Stimulated activated CD8-positive, alpha-beta memory T cell treated with anti-CD3 and anti-CD28 coated beads, Interleukin-4, amount 100 ng/mL, for 24 hours (primary cell): ENCODE data around the gene STMN1.
A peak's percentile ranks its signal among the peaks of the same experiment; 100 is the strongest.

Source experiments
- DNase-seq: peaks from one replicate; pipeline ENCODE4 v3.0.0-alpha.2; 2020; ENCODE audit warnings: low read depth

Gene STMN1

DNA sequence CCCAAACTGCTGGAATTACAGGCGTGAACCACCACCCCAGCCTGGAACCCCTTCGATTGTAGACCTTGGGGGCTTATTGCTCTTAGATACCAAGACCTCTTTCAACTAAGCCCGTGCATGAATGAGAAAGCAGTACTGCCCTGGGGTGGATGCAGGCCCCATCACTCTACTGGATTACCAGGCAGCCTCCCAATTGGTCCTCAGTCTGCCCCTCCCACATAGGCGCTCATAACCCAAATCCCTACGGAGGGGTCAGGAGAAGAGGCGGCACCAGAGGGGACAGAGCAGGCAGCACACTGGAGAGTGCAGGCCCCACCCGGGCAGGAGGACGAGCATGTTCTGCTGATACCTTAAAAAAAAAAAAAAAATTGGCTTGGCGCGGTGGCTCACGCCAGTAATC lies 12.4 kb upstream of the STMN1 start:
- DNase-seq, result no peak

DNA sequence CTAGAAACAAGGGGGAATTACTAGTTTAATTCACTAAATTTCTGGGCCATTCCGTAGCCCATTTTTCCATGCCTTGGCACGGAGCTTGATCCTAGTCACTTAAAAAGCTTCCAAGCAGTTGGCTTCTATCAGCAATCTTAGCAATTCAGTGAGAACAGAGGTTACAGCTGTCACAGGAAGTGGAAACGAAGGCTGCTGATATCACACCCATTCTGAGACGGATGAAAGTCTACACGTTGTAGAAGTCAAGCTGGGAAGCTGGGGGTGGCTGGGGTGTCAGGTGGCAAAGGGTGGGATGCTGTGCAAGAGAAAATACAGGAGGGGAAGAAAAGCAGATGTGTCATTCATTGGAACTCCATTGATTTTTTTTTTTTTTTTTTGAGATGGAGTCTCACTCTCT lies 11.8 kb upstream of the STMN1 start:
- peak; percentile 8 for DNase-seq

DNA sequence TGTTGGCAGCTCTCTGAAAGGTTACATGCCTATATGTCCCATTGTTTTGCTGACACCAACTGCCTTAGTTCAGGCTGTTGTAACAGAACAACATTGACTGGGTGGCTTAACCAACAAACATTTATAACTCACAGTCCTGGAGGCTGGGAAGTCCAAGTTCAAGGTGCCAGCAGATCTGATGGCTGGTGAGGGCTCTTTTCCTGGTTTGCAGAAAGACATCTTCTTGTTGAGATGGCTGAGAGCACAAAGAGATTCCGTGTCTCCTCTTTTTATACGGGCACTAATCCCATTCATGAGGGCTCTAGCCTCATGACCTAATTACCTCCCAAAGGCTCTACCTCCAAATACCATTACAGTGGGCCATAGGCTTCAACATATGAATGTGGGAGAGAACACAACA lies 10.2 kb upstream of the STMN1 start:
- no peak for DNase-seq

DNA sequence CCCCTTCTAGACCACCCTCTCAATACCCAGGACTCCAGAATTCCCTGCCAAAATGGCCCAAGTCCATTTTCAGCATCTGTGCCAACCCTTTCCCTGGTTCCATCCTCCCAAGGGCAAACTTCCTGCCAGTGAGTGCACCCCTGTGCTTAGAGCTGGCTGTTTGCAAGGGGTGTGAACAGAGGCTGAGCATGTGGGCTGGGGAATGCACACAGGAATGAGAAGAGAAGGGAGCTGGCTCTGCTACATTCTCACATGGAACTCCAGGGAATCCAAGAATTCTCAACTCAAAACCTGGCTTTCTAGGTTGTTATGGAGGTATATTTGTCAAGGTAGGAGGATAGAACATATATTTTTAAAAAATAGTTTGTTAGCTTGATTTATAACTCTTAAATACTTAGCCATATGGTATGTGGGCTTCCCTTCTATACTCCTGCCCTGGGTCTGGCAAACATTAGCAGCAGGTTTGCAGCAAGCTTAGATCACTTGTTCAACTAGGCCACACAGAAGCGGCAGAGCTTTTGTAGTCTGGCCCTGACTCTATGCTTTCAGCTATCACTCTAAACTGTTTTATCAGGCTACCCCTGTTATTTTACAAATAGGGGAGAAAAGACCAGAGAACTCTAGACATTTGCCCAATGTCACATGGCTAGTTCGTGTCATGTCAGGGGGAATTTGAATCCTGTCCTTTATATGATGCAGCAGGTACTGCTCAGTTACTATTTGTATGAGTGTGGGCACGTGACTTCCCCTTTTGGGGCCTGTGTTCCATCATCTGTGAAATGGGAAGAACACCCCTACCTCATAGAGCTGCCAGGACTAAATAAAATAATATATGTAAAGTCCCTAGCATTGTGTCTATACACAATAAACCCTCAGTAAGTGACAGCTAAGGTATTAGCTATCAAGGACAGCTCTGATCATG lies 8.1 kb upstream of the STMN1 start:
- DNase-seq, result no peak

DNA sequence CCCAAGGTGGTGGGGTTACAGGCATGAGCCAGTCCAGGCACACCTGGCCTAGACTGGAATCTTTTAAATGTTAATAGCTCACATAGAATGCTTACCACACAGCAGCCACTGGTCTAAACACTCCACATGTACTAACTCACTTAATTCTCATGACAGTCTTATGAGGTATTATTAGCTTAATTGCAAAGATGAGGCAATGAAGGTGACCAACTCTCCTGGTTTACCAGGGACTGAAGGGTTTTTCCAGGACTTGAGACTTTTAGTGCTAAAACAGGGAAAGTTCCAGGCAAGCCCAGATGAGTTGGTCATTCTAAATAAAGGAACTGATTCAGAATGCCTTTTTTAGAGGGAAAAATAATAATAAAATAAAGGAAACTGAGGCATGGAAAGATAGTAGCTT lies 7.0 kb upstream of the STMN1 start:
- no peak for DNase-seq

DNA sequence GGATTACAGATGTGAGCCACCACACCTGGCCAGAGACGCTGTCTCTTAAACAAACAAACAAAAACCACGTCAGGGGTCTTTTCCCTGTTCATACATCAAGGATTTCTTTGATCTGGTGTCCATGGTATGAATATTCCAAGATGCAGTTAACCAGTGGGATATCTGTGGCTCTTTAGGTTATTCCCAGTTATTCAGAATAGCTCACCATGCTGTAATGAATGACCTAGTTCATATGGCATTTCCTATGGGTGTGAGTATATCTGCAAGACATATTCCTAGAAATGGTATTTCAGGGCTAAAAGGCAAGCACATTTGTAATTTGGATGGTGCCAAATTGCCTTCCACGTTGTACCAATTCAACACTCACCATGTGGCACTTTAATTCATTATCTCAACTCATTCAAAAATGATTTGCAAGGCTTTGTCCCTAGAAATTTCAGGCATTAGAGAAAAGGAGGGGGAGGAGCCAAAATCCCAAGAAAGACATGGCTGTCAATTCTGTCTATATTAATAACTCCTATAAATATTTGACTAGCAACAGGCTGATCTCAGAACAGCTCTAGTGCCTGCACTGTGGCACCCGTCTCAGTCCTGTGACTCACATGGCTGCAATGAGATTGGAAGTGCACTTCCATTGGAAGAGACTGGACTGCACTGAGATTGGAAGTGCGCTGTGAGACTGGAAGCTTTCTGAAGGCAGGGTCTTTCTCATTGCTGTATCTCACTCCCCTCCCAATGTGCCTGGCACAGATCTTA lies 6.0 kb upstream of the STMN1 start:
- no peak for DNase-seq

DNA sequence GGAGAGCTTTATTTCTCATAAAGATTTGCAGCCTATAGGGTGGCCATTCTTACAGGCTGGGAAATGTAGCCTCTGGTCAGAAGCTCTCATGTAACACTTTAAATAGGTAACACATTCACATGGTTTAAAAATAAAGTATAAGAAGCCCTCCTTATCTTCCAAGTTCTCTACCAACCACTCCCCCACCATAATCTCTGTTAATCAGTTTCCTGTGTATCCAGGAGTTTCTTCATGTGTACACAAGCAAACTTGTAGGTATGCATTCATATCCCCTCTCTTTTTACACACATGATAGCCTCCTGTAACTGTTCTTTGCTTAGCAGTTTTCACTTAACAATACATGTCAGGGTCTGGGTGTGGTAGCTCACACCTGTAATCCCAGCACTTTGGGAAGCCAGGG lies 4.9 kb upstream of the STMN1 start:
- DNase-seq, result no peak

DNA sequence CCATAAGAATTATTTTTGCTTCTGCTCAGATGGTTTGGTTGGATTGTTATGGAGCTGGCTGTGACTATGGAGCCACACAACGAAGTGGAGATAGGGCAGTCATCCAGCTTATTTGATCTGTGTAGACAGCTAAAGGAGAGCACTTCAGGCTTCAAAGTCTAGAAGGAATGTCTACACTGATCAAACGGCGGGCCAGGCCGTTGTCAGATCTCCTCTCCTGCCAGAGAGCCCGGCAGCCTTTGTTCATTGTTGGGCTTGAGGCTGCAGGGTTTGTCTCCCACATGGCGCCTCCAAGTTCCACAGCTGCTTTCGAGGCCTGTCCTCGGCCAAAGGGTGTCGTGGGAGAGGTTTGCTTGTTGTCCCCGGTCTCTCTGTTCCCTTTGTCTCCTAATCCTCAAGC lies 2.8 kb upstream of the STMN1 start:
- DNase-seq, result no peak

DNA sequence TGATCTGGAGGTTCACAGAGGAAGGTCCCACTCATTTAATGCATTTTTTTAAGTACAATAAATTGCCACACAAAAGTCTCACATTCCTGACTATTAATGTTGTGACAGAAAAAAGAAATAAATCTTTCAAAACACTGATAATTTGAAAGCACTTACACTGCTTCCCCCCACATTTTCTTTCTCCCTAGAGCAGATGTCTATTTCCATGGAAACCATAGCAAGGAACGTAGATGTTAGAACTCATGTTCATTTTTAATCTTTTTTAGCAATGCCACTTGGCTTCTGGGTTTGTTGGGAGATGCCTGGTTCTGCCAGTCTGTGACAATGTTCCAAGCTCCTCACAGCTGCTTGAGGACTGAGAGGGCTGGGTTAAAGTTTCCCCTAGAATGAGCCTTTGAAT lies 1.9 kb upstream of the STMN1 start:
- no peak for DNase-seq

DNA sequence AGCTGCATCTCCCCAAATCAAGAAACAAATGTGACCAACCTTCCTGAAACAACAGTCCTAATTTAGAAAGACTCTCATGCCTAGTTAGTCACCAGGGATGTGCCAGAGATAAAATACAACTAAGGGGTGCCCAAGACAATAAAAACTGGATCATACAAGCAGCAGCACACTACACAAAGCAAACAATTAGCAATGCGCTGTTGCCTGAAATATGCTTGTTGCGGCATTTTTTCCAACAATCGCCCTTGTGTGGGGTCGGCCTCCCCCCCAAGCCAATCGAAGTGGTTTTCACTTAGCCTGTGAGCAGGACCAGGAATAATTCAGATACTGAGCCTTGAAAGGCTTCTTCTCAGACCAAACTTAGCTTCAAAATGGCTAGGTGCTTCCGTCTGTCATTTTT lies 1.4 kb upstream of the STMN1 start:
- no peak for DNase-seq

DNA sequence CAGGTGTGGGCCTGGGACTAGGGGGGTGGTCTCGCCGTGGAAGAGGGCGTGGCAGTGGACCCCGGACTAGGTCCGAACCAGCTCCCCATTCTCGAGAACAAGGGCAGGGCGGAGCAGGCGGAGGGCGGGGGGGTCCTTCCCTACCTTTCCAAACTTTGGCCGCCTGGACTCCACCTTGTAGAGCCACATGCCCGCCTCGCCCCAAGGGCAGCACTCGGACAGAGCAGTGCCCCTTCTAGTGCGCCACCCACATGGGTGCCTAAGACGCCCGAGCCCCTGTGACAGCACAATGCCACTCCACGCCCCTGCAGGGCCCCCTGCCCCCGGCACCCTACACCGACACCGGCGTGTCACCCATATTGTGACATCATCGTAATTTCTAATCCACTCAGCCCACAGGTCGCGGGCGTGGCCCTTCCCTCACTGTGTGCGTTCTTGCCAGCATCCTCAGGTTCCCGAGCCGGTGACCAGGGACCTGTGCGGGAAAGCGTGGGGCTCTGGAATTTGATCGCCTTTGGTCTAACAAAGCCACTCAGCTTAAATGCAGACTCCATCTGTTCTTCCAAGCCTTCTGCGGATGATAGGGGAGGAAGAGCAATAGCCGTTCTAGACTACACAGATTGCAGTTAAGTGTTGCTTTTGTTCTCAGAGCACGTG lies 553 bp upstream of the STMN1 start:
- no peak for DNase-seq

DNA sequence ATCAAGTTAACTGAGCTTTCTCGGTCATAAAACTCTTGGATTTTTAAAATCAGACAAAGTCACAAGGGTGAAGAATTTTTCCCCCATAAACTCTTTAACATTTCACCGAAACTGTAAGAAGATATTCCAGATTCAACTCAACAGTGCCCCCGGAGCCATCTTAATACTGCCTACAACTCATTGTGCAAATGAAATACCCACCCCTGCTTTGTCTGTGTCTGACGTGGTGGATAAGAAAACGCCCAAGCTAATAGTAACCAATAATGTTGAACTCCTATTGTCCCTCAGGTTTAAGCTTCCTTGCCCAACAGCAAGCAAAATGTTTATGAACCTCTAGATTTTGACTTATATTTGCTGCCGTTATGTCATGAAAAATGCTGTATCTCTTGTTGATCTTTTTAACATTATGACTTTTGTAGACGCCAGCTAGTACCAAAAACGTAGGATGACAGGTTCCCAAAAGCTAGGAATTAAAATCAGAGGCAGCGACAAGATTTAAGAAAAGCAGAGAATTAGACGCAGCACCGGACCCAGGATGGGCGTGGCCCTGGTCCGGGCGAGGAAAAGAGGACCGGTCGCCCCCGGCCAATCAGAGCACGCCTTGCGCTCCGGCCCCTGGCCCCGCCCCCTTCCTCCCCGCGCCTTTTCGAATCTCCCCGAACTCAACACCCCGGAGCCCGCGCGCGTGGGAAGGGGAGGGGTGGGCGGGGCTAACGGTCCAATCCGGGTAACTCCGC lies 1.1 kb downstream of the STMN1 start:
- DNase-seq, result peak; percentile 94

DNA sequence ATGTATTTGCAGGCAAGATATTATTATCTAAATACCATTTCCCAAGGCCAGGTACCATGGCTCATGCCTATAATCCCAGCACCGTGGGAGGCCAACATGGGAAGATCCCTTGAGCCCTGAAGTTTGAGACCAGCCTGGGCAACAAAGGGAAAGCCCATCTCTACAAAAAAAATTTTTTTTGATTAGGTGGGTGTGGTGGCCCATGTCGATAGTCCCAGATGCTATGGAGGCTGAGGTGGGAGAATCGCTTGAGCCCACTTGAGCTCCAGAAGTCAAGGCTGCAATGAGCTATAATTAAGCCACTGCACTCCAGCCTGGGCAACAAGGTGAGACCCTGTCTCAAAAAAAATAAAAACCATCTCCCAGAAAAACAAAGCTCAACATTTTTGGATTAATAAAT lies 2.2 kb downstream of the STMN1 start:
- DNase-seq, result no peak

DNA sequence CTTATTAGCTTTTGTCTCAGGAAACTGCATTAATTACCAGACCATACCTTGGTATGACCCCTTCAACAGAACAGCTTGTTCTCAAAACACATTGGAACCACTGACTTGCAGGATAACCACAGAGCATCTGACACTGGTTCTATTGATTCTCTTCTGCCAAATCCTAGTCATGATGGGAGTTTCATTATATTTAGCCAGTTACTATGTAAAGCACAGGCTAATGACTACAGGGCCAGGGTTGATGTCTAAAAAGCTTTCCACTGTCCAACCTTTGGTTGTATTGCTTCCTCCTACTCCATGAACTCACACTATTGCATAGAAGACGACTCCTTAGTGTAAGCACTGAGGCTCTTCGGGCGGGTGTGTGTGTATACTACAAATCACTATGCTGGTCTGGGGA lies 3.8 kb downstream of the STMN1 start:
- no peak for DNase-seq

DNA sequence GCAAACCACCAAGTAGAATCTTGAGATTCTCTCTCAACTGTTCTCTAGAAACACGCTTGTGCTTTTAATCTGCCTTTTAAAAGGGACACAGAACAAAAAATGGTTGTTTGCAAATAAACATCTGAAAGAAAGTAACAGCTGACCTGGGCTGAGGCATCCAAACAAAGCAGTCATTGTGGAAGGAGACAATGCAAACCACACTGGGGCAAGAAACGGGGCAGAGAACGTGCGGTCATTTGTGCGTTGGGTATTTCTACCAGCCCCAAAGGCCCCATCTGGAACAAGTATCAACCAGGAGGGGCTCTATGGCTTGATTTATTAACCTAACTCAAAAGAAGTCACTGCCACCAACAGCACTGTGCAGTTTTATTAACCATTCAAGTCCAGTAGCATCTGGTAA lies 6.0 kb downstream of the STMN1 start:
- no peak for DNase-seq

DNA sequence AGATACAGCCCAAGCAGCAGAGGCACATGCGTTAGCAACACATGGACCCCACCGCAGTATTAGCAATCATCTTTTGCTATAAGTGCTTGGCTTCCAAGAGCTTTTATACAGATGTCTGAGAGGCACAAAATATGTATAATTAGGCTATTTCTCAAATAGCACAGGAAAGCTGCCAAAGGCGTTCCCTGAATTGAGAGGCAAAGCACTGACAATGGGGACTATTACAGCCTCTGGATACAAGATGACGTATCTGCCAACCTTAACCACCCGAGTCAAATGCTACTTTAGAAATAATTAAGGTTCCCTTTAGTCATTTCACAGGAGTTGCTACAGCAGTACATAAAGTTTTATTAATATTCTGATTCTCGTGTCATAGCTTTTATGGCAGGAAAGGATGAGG lies 6.4 kb downstream of the STMN1 start:
- no peak for DNase-seq

DNA sequence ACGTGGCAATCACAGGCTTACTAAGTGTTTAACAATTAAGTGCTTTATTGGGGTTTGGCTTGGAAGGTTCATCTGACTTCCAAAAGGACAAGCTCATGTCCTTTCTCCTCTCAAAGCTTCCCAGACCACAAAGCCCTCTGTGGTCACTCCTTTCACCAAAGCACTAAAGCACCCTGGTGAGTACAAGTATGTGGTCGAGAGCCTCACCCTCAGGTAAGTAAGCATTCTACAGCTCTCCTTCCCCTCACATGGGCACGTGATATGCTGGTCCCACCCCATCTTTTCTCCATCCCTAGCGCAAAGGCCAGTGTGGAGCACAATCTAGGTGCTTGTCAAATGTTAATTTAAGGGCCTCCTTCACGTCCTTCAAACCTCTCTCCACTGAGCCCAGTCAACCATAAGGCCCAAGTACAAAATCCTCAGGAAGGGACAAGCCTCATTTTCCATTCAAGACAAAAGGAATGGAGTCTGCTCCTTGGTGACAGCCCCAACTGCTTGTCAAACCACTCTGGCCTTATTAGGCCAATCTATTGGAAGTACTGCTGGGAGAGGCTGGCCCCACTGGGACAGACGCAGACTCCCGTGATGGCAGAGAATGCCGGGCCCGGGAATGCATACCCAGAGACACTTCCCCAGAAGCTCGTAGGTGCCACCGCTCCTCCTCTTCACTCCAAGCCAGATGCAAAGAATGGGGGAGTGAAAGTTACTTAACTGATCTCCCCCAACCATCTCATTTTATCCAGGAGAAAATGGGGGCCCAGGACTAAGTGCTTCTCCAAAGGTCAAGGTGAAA lies 7.8 kb downstream of the STMN1 start:
- DNase-seq, result no peak

DNA sequence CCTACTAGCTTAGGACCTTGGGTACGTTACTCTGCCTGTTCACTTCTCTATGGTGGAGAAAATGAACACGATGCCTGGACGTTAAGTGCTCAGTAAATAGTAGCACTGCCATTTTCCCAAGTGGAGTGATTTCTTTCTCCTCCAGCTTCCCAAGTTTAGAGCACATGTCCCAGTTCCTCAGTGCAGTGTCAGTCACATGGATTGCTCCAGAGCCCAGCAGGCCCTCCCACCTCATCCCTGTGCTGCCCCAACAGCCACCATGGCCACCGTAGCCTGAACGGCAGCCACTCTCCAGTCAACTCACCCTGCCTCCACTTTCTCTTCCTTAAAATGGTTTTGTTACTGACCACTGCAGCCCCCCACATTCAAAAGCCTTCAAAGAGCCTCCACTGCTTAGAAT lies 8.5 kb downstream of the STMN1 start:
- DNase-seq, result no peak

DNA sequence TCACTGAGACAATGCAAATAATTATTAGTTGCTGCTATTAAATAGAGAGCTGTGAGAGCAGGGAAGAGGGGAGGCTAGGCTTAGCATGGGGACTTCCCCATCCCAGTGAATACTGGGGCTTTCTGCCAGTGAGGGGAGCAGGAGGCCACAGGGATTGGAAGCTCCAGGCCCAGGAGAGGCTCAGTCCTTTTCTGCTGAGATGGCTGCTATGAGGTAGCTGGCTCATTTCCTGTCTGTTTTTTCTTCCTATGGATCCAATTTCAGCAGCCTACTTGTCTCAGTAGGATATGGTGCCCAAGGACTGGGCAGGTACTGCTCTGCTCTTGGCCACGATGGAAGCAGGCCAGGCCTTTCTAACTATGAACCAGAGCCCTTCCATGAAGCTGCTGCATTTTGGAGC lies 10.0 kb downstream of the STMN1 start:
- no peak for DNase-seq

DNA sequence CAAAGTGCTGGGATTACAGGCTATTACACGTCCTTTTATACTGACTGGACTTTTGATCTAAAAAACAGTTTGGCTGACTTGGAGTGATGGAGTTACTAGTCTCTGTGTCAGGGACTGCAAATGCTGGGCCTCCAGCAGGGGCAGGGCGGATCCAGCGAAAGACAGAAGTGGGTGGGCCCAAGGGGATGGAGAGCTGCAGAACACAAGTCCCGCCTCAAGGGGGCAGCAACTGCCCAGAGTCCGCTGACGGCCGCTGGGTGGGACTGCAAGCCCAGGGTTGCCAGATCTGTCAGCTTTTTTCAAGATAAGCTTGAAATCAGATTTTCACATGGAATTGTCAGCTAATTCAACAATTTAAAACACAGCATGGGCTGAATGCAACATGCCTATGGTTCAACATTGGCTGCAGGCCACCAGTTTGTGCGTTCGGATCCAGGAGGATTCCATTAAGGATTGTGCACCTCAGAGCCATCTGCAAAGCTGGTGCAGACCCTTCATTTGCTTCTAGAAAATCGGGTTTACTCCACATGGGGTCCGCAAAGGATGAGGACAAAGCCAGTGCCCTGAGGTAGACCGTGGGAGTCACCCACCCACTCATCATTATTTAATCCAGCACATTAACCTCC lies 10.7 kb downstream of the STMN1 start:
- peak; percentile 79 for DNase-seq

DNA sequence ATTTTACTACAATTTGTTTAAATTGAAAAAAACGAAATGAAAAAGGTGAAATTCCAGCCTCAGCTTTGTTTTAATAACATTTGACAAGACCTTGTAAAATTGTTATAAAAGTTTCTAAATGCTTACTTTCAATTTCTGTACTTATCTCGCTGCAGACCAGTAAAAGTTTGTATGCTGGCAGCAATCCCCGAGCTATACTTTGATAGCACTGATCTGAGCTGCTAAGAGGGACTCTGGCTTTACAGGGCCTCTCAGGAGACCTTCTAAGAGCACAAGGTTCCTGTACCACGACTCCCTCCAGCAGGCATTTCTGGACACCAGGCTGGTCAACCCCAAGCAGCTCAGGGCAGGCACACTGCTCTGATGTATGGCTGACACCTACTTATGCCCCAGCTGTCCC lies 13.1 kb downstream of the STMN1 start:
- no peak for DNase-seq
